RWPE2 (cell line): ENCODE data around the gene DHX15.

Experiments used
- ATAC-seq: fragments of 200-7000 bp; cut with Tn5 transposase; 3 replicates; pipeline ENCODE4 v1.9.1; 2021; ENCODE audit warnings: low read depth
- DNase-seq: peaks from one replicate; pipeline ENCODE4 v3.0.0-alpha.2; 2020; ENCODE audit warnings: low spot score
- H3K27ac ChIP-seq: fragments of 450-650 bp; 2 replicates; pipeline ENCODE4 v1.5.1; 2017; ENCODE audit warnings: mild to moderate bottlenecking; ENCODE audit not compliant: poor library complexity, severe bottlenecking
- H3K27me3 ChIP-seq: fragments of 250-450 bp; sonication (Bioruptor Pico); 2 replicates; pipeline ENCODE4 v1.5.1; 2021; ENCODE audit warnings: mild to moderate bottlenecking, moderate library complexity; ENCODE audit not compliant: insufficient read depth, poor library complexity, severe bottlenecking
- H3K36me3 ChIP-seq: fragments of 250-450 bp; sonication (Bioruptor Pico); 2 replicates; pipeline ENCODE4 v1.5.1; 2020; ENCODE audit warnings: low read depth, mild to moderate bottlenecking, moderate library complexity
- H3K4me1 ChIP-seq: fragments of 250-450 bp; sonication (Bioruptor Pico); 2 replicates; pipeline ENCODE4 v1.5.1; 2021; ENCODE audit warnings: mild to moderate bottlenecking, moderate library complexity; ENCODE audit not compliant: insufficient read depth, poor library complexity, severe bottlenecking
- H3K4me3 ChIP-seq: fragments of 250-450 bp; sonication (Bioruptor Pico); 2 replicates; pipeline ENCODE4 v1.5.1; 2021; ENCODE audit warnings: mild to moderate bottlenecking, moderate library complexity; ENCODE audit not compliant: severe bottlenecking
- H3K9me3 ChIP-seq: fragments of 250-450 bp; sonication (Bioruptor Pico); 2 replicates; pipeline ENCODE4 v1.5.1; 2021; ENCODE audit warnings: mild to moderate bottlenecking, moderate library complexity; ENCODE audit not compliant: severe bottlenecking
- CTCF ChIP-seq: fragments of 450-650 bp; IDR thresholded peaks from one replicate; pipeline ENCODE4 v1.5.1; 2017; ENCODE audit warnings: mild to moderate bottlenecking, moderate library complexity; ENCODE audit not compliant: poor library complexity, severe bottlenecking

DHX15 gene

GRCh38 chr4:24560868-24561368, 23.4 kb downstream of the DHX15 start:
- ATAC-seq (no peak), DNase-seq (no peak)
- Histone ChIP-seq H3K4me1 (peaks cover 47% of the 10 kb centered on the region), H3K27me3 (no peaks in the 10 kb centered on the region), H3K9me3 (no peaks in the 10 kb centered on the region), H3K4me3 (no peak overlapping the region), H3K27ac (no peak overlapping the region), H3K36me3 (peaks cover 82% of the 10 kb centered on the region)
- TF ChIP-seq CTCF: no peak

GRCh38 chr4:24559889-24560288, 24.5 kb downstream of the DHX15 start:
- peak overlapping the region; percentile 39 for H3K27ac ChIP-seq
- peaks cover 47% of the 10 kb centered on the region for H3K4me1 ChIP-seq
- H3K27me3 ChIP-seq: no peaks in the 10 kb centered on the region
- H3K9me3 ChIP-seq: no peaks in the 10 kb centered on the region
- no peak for TF ChIP-seq CTCF
- DNase-seq (no peak), ATAC-seq (no peak)
- H3K36me3 ChIP-seq: peaks cover 83% of the 10 kb centered on the region
- no peak overlapping the region for H3K4me3 ChIP-seq

GRCh38 chr4:24559032-24559821, 25.1 kb downstream of the DHX15 start:
- Histone ChIP-seq H3K27ac (peak overlapping the region; percentile 39), H3K4me1 (peaks cover 47% of the 10 kb centered on the region), H3K4me3 (no peak overlapping the region), H3K27me3 (no peaks in the 10 kb centered on the region), H3K9me3 (no peaks in the 10 kb centered on the region), H3K36me3 (peaks cover 83% of the 10 kb centered on the region)
- 0 out of 3 replicates have a peak, but pooled peaks have one; percentile 9 for ATAC-seq
- TF ChIP-seq CTCF: no peak
- no peak for DNase-seq

GRCh38 chr4:24557026-24558025, 27.0 kb downstream of the DHX15 start:
- no peak for TF ChIP-seq CTCF
- H3K27me3 ChIP-seq: no peaks in the 10 kb centered on the region
- peak overlapping the region; percentile 39 for H3K27ac ChIP-seq
- DNase-seq (no peak), ATAC-seq (peak; percentile 81)
- H3K4me1 ChIP-seq: peaks cover 47% of the 10 kb centered on the region
- H3K36me3 ChIP-seq: peaks cover 87% of the 10 kb centered on the region
- no peak overlapping the region for H3K4me3 ChIP-seq
- no peaks in the 10 kb centered on the region for H3K9me3 ChIP-seq
